Measurements from ENCODE around the gene TDRD15. TPM values are rescaled to one million over a fixed set of nuclear protein-coding genes. Genes with fewer than 3 reads are reported as not detected.

TDRD15 gene
- total and polyA plus RNA-seq, 9 of the 15 experiments (the other 6 are each of a cell fraction or from before 2014, with no cell fraction given) = 0.01 to 0.22 (median 0.06) TPM; not detected in 1

DNA sequence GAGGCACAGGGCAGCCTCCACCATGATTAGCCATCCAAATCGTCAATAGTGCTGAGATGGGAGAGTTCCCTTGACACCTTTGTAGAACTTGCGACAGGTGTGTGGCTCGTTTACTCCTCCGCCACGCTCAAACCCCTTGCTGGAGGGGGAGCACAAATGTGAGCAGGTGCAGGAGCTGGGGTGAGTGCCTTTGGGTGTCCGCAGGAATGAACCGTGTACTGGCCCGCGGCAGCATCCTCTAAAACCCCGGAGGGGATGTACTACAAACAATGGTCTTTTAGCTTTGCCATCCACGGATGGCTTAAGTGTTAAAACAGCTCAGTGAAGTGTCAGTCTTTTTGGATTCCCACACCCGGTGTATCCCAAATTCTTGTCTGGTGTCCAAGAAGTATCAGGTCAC, 21.4 kb upstream of the TDRD15 start:
- H3K36me3 ChIP-seq (ENCODE audit: control insufficient read depth, insufficient read depth, low read length) = no peaks in the 10 kb centered on the region
- BruUV-seq (replicated peaks) = no TSS peak
- no peak for DNase-seq (ENCODE audit: extremely low read depth in 1 of 4, low spot score in 3 of 4)
- H3K27ac ChIP-seq (ENCODE audit: extremely low read depth, low read depth, low read length) = no peak overlapping the region
- ChIA-PET POLR2A (no interaction called here), CTCF (ENCODE audit: low intra/inter-chr PET ratio) (no interaction called here)
- no peaks in the 10 kb centered on the region for H4K20me1 ChIP-seq (replicated peaks; ENCODE audit: control insufficient read depth, insufficient read depth, low read length)
- no peaks in the 10 kb centered on the region for H3K4me1 ChIP-seq (replicated peaks in 1 of 2; ENCODE audit: control insufficient read depth in 2 of 2, insufficient read depth in 2 of 2, low read length in 2 of 2)
- no peaks in the 10 kb centered on the region for H3K9me1 ChIP-seq (ENCODE audit: control insufficient read depth, insufficient read depth, low read length)
- no peaks in the 10 kb centered on the region for H3K9me3 ChIP-seq (replicated peaks; ENCODE audit: control insufficient read depth, insufficient read depth, low read depth, low read length)
- in situ Hi-C loops (cut with MboI) (no loop called here), intact Hi-C loops (cut with micrococcal nuclease) (no loop called here)
- WGBS (ENCODE audit: insufficient coverage, low coverage, missing lambda C conversion rate) = 4% methylated on average over 12 of the region's 12 CpGs
- no peak overlapping the region for H3K4me2 ChIP-seq (ENCODE audit: insufficient read depth, low read length)
- no peaks in the 10 kb centered on the region for H3K27me3 ChIP-seq (ENCODE audit: control insufficient read depth in 2 of 2, insufficient read depth in 2 of 2, low read length in 2 of 2)
- no peak overlapping the region for H3K4me3 ChIP-seq
- FAIRE-seq = no peak
- no peak overlapping the region for H2AFZ ChIP-seq (ENCODE audit: low read depth, low read length)
- H3K79me2 ChIP-seq (ENCODE audit: control insufficient read depth, insufficient read depth, low read length) = no peaks in the 10 kb centered on the region
- ATAC-seq = no peak
- H3K9ac ChIP-seq (ENCODE audit: insufficient read depth in 1 of 2, low read depth in 2 of 2, low read length in 2 of 2) = no peak overlapping the region
- no peak for TF ChIP-seq YY1 (IDR thresholded peaks at IDR 0.05; ENCODE audit: borderline replicate concordance in 1 of 3, control insufficient read depth in 1 of 3, extremely low read depth in 1 of 3, insufficient read depth in 3 of 3, insufficient read length in 1 of 3, insufficient replicate concordance in 2 of 3, low read depth in 1 of 3, low read length in 2 of 3)
- TF ChIP-seq, protein P1, sequence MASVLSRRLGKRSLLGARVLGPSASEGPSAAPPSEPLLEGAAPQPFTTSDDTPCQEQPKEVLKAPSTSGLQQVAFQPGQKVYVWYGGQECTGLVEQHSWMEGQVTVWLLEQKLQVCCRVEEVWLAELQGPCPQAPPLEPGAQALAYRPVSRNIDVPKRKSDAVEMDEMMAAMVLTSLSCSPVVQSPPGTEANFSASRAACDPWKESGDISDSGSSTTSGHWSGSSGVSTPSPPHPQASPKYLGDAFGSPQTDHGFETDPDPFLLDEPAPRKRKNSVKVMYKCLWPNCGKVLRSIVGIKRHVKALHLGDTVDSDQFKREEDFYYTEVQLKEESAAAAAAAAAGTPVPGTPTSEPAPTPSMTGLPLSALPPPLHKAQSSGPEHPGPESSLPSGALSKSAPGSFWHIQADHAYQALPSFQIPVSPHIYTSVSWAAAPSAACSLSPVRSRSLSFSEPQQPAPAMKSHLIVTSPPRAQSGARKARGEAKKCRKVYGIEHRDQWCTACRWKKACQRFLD (CRISPR knock-in tag; IDR thresholded peaks at IDR 0.05) = no peak
- TF ChIP-seq ZFP36 (IDR thresholded peaks at IDR 0.05; ENCODE audit: low read depth, low read length, partially characterized antibody) = no peak
- TF ChIP-seq FOXK1 (CRISPR knock-in tag; IDR thresholded peaks at IDR 0.05; ENCODE audit: borderline replicate concordance) = no peak
- TF ChIP-seq ZNF707 (CRISPR knock-in tag; conservative IDR thresholded peaks at IDR 0.05) = no peak
- no peak for TF ChIP-seq SRSF7 (optimal IDR thresholded peaks at IDR 0.05; ENCODE audit: low read depth, low read length)
- TF ChIP-seq NEUROD1 (IDR thresholded peaks at IDR 0.05; ENCODE audit: borderline replicate concordance, low read depth, low read length, partially characterized antibody) = no peak
- no peak for TF ChIP-seq SRSF9 (IDR thresholded peaks at IDR 0.05; ENCODE audit: borderline replicate concordance, low read depth, low read length)
- no peak for TF ChIP-seq STAT5A (IDR thresholded peaks at IDR 0.05; ENCODE audit: borderline replicate concordance, low read length)
- TF ChIP-seq, protein P2, sequence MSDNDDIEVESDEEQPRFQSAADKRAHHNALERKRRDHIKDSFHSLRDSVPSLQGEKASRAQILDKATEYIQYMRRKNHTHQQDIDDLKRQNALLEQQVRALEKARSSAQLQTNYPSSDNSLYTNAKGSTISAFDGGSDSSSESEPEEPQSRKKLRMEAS (CRISPR knock-in tag; IDR thresholded peaks at IDR 0.05) = no peak
- TF ChIP-seq NUFIP1 (IDR thresholded peaks at IDR 0.05; ENCODE audit: partially characterized antibody) = no peak
- no peak for TF ChIP-seq CREM (IDR thresholded peaks at IDR 0.05; ENCODE audit: low read depth)
- no peak for TF ChIP-seq PPARD (CRISPR knock-in tag; IDR thresholded peaks at IDR 0.05)
- TF ChIP-seq, protein P3, sequence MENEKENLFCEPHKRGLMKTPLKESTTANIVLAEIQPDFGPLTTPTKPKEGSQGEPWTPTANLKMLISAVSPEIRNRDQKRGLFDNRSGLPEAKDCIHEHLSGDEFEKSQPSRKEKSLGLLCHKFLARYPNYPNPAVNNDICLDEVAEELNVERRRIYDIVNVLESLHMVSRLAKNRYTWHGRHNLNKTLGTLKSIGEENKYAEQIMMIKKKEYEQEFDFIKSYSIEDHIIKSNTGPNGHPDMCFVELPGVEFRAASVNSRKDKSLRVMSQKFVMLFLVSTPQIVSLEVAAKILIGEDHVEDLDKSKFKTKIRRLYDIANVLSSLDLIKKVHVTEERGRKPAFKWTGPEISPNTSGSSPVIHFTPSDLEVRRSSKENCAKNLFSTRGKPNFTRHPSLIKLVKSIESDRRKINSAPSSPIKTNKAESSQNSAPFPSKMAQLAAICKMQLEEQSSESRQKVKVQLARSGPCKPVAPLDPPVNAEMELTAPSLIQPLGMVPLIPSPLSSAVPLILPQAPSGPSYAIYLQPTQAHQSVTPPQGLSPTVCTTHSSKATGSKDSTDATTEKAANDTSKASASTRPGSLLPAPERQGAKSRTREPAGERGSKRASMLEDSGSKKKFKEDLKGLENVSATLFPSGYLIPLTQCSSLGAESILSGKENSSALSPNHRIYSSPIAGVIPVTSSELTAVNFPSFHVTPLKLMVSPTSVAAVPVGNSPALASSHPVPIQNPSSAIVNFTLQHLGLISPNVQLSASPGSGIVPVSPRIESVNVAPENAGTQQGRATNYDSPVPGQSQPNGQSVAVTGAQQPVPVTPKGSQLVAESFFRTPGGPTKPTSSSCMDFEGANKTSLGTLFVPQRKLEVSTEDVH (IDR thresholded peaks at IDR 0.05; ENCODE audit: low read depth, partially characterized antibody) = no peak
- no peak for TF ChIP-seq ZNF224 (CRISPR knock-in tag; IDR thresholded peaks at IDR 0.05)

Data from K562 (cell line).